ENCODE data around the gene SMYD4. TPM values are rescaled to one million over a fixed set of nuclear protein-coding genes. Genes with fewer than 3 reads are reported as not detected.

SMYD4 gene
- polyA plus RNA-seq, 1 experiment, result 4.5 TPM

DNA sequence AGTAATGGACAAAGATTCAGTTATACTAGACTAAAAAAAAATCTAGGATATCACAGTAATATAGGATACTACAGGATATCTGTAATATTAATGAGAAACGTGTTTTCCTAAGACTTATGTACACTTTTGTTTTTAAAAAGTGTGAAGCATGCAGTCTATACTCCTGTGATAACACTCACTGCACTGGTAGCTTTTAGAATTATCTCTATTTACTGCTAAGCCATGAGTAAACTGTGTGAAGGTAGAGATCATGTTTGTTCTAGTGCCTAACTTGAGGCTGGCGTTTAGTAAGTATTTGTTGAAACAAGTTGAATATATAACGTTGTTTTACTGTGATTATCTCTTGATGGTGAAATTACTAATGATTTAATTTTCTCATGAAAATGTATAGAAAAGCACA, 24.0 kb upstream of the SMYD4 start:
- Histone ChIP-seq H3K4me3 (ENCODE audit: low read depth, low read length) (no peak overlapping the region), H3K27me3 (ENCODE audit: control insufficient read depth, insufficient read depth, low read length) (no peaks in the 10 kb centered on the region), H3K36me3 (ENCODE audit: control insufficient read depth, insufficient read depth, low read length) (peaks cover 4% of the 10 kb centered on the region; the same call in 1 of the 2 replicates)
- ChIA-PET CTCF (no interaction called here), POLR2A (no interaction called here)
- TF ChIP-seq, protein P1, sequence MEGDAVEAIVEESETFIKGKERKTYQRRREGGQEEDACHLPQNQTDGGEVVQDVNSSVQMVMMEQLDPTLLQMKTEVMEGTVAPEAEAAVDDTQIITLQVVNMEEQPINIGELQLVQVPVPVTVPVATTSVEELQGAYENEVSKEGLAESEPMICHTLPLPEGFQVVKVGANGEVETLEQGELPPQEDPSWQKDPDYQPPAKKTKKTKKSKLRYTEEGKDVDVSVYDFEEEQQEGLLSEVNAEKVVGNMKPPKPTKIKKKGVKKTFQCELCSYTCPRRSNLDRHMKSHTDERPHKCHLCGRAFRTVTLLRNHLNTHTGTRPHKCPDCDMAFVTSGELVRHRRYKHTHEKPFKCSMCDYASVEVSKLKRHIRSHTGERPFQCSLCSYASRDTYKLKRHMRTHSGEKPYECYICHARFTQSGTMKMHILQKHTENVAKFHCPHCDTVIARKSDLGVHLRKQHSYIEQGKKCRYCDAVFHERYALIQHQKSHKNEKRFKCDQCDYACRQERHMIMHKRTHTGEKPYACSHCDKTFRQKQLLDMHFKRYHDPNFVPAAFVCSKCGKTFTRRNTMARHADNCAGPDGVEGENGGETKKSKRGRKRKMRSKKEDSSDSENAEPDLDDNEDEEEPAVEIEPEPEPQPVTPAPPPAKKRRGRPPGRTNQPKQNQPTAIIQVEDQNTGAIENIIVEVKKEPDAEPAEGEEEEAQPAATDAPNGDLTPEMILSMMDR (IDR thresholded peaks at IDR 0.05; ENCODE audit: insufficient read depth, low read depth, low read length), result no peak
- no peak for DNase-seq (ENCODE audit: low read depth)

DNA sequence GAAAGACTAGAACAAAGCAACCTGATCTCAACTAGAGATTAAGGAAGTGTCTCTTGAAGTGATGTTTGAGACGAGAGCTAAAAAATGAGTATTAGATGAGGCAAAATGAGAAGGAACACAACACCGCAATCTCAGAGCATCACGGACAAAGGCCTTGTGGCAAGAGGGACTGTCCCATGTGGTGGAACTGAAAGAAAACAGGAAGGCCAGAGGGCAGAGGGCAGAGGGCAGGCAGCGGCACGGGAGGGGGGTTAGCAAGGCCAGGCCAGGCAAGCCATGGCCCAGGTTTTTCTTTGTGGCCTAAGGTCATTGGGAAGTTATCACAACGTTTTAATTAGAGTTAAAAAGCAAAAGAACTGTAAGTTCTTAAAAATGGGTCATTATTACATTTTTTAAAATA, 22.6 kb upstream of the SMYD4 start:
- no peaks in the 10 kb centered on the region for H3K27me3 ChIP-seq (ENCODE audit: control insufficient read depth, insufficient read depth, low read length)
- ChIA-PET CTCF (no interaction called here), POLR2A (no interaction called here)
- H3K4me3 ChIP-seq (ENCODE audit: low read depth, low read length), result no peak overlapping the region
- no peak for DNase-seq (ENCODE audit: low read depth)
- TF ChIP-seq, protein P1 (IDR thresholded peaks at IDR 0.05; ENCODE audit: insufficient read depth, low read depth, low read length), result no peak
- peaks cover 3% of the 10 kb centered on the region for H3K36me3 ChIP-seq (ENCODE audit: control insufficient read depth, insufficient read depth, low read length)

DNA sequence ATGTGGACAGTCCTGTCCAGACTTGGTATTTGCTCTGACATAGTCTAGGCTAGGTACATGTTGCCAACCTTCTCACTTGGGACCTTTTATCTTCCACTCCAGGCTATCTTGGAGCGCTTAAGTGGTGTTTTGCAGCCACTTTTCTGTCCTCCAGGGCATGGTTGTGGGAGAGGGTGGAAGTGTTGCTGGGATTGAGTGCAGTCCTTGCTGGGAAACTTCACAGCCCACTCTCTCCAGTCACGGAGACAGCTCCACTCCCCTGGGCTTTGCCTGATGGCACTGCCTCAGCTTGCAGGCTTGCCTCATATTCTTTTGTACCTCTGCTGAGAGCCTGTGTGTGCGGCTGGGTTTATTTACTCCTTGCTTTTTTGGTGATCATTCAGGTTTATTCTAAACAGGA, 17.5 kb upstream of the SMYD4 start:
- DNase-seq (ENCODE audit: low read depth), result no peak

DNA sequence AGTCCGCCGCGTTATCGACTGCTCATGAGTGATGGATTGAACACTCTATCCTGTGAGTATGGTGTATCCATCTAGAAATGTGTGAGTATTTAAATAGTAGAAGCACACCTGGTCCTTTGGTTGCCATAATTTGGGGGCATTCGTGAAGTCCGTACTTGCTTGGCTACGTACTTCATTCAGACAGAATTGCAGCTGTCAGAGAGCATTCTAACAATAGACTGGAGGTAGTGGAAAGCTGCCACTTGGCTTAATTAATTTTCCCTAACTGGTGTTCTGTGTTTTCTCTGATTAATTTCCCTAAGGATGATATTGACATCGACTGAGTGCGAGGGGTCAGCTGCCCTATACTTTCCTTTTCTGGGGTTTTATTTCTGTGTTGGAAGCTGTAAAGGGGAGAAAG, 14.2 kb upstream of the SMYD4 start:
- TF ChIP-seq, protein P1 (IDR thresholded peaks at IDR 0.05; ENCODE audit: insufficient read depth, low read depth, low read length), result no peak
- Histone ChIP-seq H3K36me3 (ENCODE audit: control insufficient read depth, insufficient read depth, low read length) (peaks cover 8% of the 10 kb centered on the region), H3K27me3 (ENCODE audit: control insufficient read depth, insufficient read depth, low read length) (no peaks in the 10 kb centered on the region), H3K4me3 (ENCODE audit: low read depth, low read length) (no peak overlapping the region)
- ChIA-PET CTCF (interaction anchor here (1.0 to 2.4 kb wide), 2 partner anchors 22 to 270 kb away, joined by 3 to 6 read pairs; no protein-coding TSS in a partner anchor), POLR2A (no interaction called here)
- DNase-seq (ENCODE audit: low read depth), result no peak

More for the DNA sequence above, 17.5 kb upstream of the SMYD4 start:
- H3K4me3 ChIP-seq (ENCODE audit: low read depth, low read length), result no peak overlapping the region
- ChIA-PET CTCF (no interaction called here), POLR2A (no interaction called here)
- TF ChIP-seq, protein P1 (IDR thresholded peaks at IDR 0.05; ENCODE audit: insufficient read depth, low read depth, low read length), result no peak
- peaks cover 8% of the 10 kb centered on the region for H3K36me3 ChIP-seq (ENCODE audit: control insufficient read depth, insufficient read depth, low read length)
- no peaks in the 10 kb centered on the region for H3K27me3 ChIP-seq (ENCODE audit: control insufficient read depth, insufficient read depth, low read length)

DNA sequence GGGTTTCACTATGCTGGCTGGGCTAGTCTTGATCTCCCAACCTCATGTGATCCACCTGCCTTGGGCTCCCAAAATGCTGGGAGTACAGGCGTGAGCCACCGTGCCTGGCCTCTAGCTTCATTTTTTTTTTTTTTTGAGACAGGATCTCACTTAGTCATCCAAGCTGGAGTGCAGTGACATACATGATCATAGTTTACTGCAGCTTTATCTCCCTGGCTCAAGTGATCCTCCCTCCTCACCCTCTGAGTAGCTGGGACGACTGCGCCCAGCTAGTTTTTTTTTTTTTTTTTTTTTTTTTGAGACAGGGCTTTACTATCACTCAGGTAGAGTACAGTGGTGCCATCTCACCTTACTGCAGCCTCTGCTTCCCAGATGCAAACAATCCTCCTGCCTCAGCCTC, 9.8 kb upstream of the SMYD4 start:
- Histone ChIP-seq H3K36me3 (ENCODE audit: control insufficient read depth, insufficient read depth, low read length) (peaks cover 2% of the 10 kb centered on the region; the same call in 1 of the 2 replicates), H3K4me3 (ENCODE audit: low read depth, low read length) (no peak overlapping the region), H3K27me3 (ENCODE audit: control insufficient read depth, insufficient read depth, low read length) (no peaks in the 10 kb centered on the region)
- TF ChIP-seq, protein P1 (IDR thresholded peaks at IDR 0.05; ENCODE audit: insufficient read depth, low read depth, low read length), result no peak
- ChIA-PET CTCF (interaction anchor here (1.2 kb wide), 1 partner anchor 10 kb away, joined by 4 read pairs; the partner anchor contains the start of genes RPA1 and SMYD4), POLR2A (no interaction called here)
- DNase-seq (ENCODE audit: low read depth), result no peak

Data from BJ (cell line).